IMR-90 (cell line): ENCODE data around the gene SORBS1. TPM values are rescaled to one million over a fixed set of nuclear protein-coding genes. Genes with fewer than 3 reads are reported as not detected.

Experiments
- ATAC-seq: fragments of 200-7000 bp; cut with Tn5 transposase; 2 replicates; pipeline ENCODE4 v1.9.1; 2020; ENCODE audit warnings: low read depth, mild to moderate bottlenecking, moderate library complexity
- BruUV-seq: library from RNA; stranded (reverse); fragments of 400-500 nt; replicated peaks from 2 replicates; lab custom pipeline; 2021; lab: Mats Ljungman, UMichigan
- CTCF ChIA-PET: fragments of 300-600 bp; formaldehyde crosslinking; extraction: SDS; loops from one replicate; lab custom pipeline; 2021; ENCODE audit warnings: antibody characterized with exemption; lab: Yijun Ruan, JAX
- POLR2A ChIA-PET: fragments of 300-600 bp; sonication (Branson Sonifier 250); formaldehyde crosslinking; loops from one replicate; lab custom pipeline; 2022; ENCODE audit warnings: antibody characterized with exemption; ENCODE audit not compliant: unreplicated experiment; lab: Charles Lee
- DNase-seq: peaks from one replicate; pipeline ENCODE4 v3.0.0; 2013
- H2AFZ ChIP-seq: replicated peaks from 2 replicates; pipeline ENCODE3; 2013; ENCODE audit warnings: low read length, mild to moderate bottlenecking; ENCODE audit not compliant: poor library complexity
- H2AK5ac ChIP-seq: 2 replicates; pipeline ENCODE4 v1.6.1; 2013; ENCODE audit warnings: low read depth, low read length, inconsistent platforms
- H2AK9ac ChIP-seq: replicated peaks from 2 replicates; pipeline ENCODE3; 2013; ENCODE audit warnings: mild to moderate bottlenecking, low read depth, low read length, moderate library complexity; ENCODE audit not compliant: poor library complexity
- H2BK120ac ChIP-seq: 2 replicates; pipeline ENCODE4 v1.6.1; 2013; ENCODE audit warnings: low read depth, low read length, inconsistent platforms
- H2BK15ac ChIP-seq: 3 replicates; pipeline ENCODE4 v1.6.1; 2013; ENCODE audit warnings: low read depth, low read length, inconsistent platforms
- H2BK20ac ChIP-seq: 2 replicates; pipeline ENCODE4 v1.6.1; 2013; ENCODE audit warnings: low read depth, mild to moderate bottlenecking, inconsistent platforms, low read length, moderate library complexity
- H2BK5ac ChIP-seq: 2 replicates; pipeline ENCODE4 v1.6.1; 2013; ENCODE audit warnings: mild to moderate bottlenecking, low read depth, low read length, inconsistent platforms; ENCODE audit not compliant: poor library complexity, severe bottlenecking
- H3K14ac ChIP-seq: replicated peaks from 2 replicates; pipeline ENCODE4 v1.6.1; 2013; ENCODE audit warnings: low read depth, low read length, inconsistent platforms
- H3K18ac ChIP-seq: 2 replicates; pipeline ENCODE4 v1.6.1; 2013; ENCODE audit warnings: low read depth, low read length, control low read depth
- H3K23ac ChIP-seq: 2 replicates; pipeline ENCODE4 v1.6.1; 2013; ENCODE audit warnings: low read depth, low read length, inconsistent platforms
- H3K27ac ChIP-seq: 2 replicates; pipeline ENCODE4 v1.5.1; 2013; ENCODE audit warnings: mild to moderate bottlenecking, control low read depth, low read length; ENCODE audit not compliant: insufficient read depth
- H3K27me3 ChIP-seq: 2 replicates; pipeline ENCODE4 v1.6.1; 2013; ENCODE audit warnings: low read length; ENCODE audit not compliant: control insufficient read depth, insufficient read depth
- H3K36me3 ChIP-seq: 2 replicates; pipeline ENCODE4 v1.6.1; 2013; ENCODE audit warnings: low read length, mixed read lengths; ENCODE audit not compliant: control insufficient read depth, insufficient read depth
- H3K4ac ChIP-seq: 2 replicates; pipeline ENCODE4 v1.6.1; 2013; ENCODE audit warnings: low read depth, low read length, inconsistent platforms
- H3K4me1 ChIP-seq: 2 replicates; pipeline ENCODE4 v1.6.1; 2013; ENCODE audit warnings: low read length, mixed read lengths; ENCODE audit not compliant: control insufficient read depth, insufficient read depth
- H3K4me2 ChIP-seq: 2 replicates; pipeline ENCODE4 v1.6.1; 2013; ENCODE audit warnings: low read depth, mild to moderate bottlenecking, control low read depth, low read length, moderate library complexity
- H3K4me3 ChIP-seq: 2 replicates; pipeline ENCODE4 v1.5.1; 2013; ENCODE audit warnings: low read depth, mild to moderate bottlenecking, control low read depth, low read length, moderate library complexity; ENCODE audit not compliant: insufficient read depth
- H3K56ac ChIP-seq: 2 replicates; pipeline ENCODE4 v1.6.1; 2013; ENCODE audit warnings: low read length, inconsistent platforms; ENCODE audit not compliant: insufficient read depth; ENCODE audit errors: extremely low read depth
- H3K79me1 ChIP-seq, 2 experiments: 2 replicates each; pipeline ENCODE4 v1.6.1; 2013; ENCODE audit warnings: low read length in 2 of 2, inconsistent platforms in 1 of 2, low read depth in 1 of 2
- H3K9ac ChIP-seq: 2 replicates; pipeline ENCODE4 v1.6.1; 2013; ENCODE audit warnings: low read depth, low read length, control low read depth
- H3K9me1 ChIP-seq: 2 replicates; pipeline ENCODE4 v1.6.1; 2013; ENCODE audit warnings: low read length, inconsistent platforms; ENCODE audit not compliant: insufficient read depth
- H3K9me3 ChIP-seq: 2 replicates; pipeline ENCODE4 v1.6.1; 2013; ENCODE audit warnings: low read length; ENCODE audit not compliant: control insufficient read depth, insufficient read depth
- H4K20me1 ChIP-seq: 2 replicates; pipeline ENCODE4 v1.6.1; 2013; ENCODE audit warnings: low read length, inconsistent platforms; ENCODE audit not compliant: insufficient read depth
- H4K5ac ChIP-seq: 2 replicates; pipeline ENCODE4 v1.6.1; 2013; ENCODE audit warnings: mild to moderate bottlenecking, low read depth, low read length, control low read depth
- H4K8ac ChIP-seq, 2 experiments: 2 replicates each; pipeline ENCODE4 v1.6.1; 2013; ENCODE audit warnings: low read depth in 2 of 2, low read length in 2 of 2, control low read depth in 1 of 2, inconsistent platforms in 1 of 2
- H4K91ac ChIP-seq: 2 replicates; pipeline ENCODE4 v1.6.1; 2013; ENCODE audit warnings: low read depth, low read length, inconsistent platforms; ENCODE audit not compliant: insufficient read depth
- CEBPB ChIP-seq: IDR thresholded peaks from 2 replicates; pipeline ENCODE4 v1.6.1; 2012; ENCODE audit warnings: low read depth, low read length, improper control_type of control experiment
- CHD1 ChIP-seq: IDR thresholded peaks from 2 replicates; pipeline ENCODE4 v1.6.1; 2012; ENCODE audit warnings: low read depth, low read length, improper control_type of control experiment
- FOS ChIP-seq: fragments of 150-350 bp; IDR thresholded peaks from 2 replicates; pipeline ENCODE4 v1.6.1; 2016; ENCODE audit warnings: low read depth, low read length
- MXI1 ChIP-seq: IDR thresholded peaks from 2 replicates; pipeline ENCODE4 v1.6.1; 2012; ENCODE audit warnings: low read depth, mild to moderate bottlenecking, low read length, moderate library complexity, borderline replicate concordance
- NFE2L2 ChIP-seq: fragments of 150-350 bp; IDR thresholded peaks from 2 replicates; pipeline ENCODE4 v1.6.1; 2016; ENCODE audit warnings: low read depth, mild to moderate bottlenecking, low read length
- POLR2A ChIP-seq: IDR thresholded peaks from 2 replicates; pipeline ENCODE4 v1.6.1; 2012; ENCODE audit warnings: mild to moderate bottlenecking, low read depth, low read length
- RCOR1 ChIP-seq: IDR thresholded peaks from 2 replicates; pipeline ENCODE4 v1.6.1; 2012; ENCODE audit warnings: mild to moderate bottlenecking, low read length, improper control_type of control experiment; ENCODE audit not compliant: insufficient replicate concordance
- SMC3 ChIP-seq: fragments of 150-350 bp; IDR thresholded peaks from 2 replicates; pipeline ENCODE4 v1.6.1; 2016; ENCODE audit warnings: low read depth, mild to moderate bottlenecking, antibody characterized with exemption, low read length, moderate library complexity
- USF2 ChIP-seq: fragments of 150-350 bp; IDR thresholded peaks from 2 replicates; pipeline ENCODE4 v1.6.1; 2017; ENCODE audit warnings: mild to moderate bottlenecking, antibody characterized with exemption, low read length, low read depth
- WGBS, 2 experiments: methylation state at CpG; one replicate each; pipeline versions ENCODE4 v1.1.5 to v1.1.7; 2013; ENCODE audit warnings: missing lambda C conversion rate in 2 of 2; ENCODE audit not compliant: insufficient read length in 1 of 2; ENCODE audit errors: extremely low coverage in 2 of 2; 5-methylcytosine and 5-hydroxymethylcytosine counted together
- dilution Hi-C: fragments of 300-500 bp; cut with HindIII; formaldehyde crosslinking; loops from one replicate; pipeline ENCODE4 v1.14.3; 2018; ENCODE audit warnings: low sequenced_read_pairs; ENCODE audit not compliant: unreplicated experiment
- in situ Hi-C: fragments of 300-500 bp; cut with MboI; formaldehyde crosslinking; loops from 3 replicates; pipeline ENCODE4 v1.14.3; 2019; ENCODE audit warnings: low sequenced_read_pairs, inconsistent platforms, mixed read lengths
- intact Hi-C: fragments of 100-400 bp; cut with micrococcal nuclease; formaldehyde crosslinking; loops from 2 replicates; pipeline ENCODE4 v1.10.0; 2022
- polyA plus RNA-seq, 3 experiments: library from polyadenylated mRNA; depleted of rRNA; stranded (reverse); fragments of >200 nt; gene quantifications; 2 replicates each; pipeline ENCODE4 v1.2.3, GENCODE V29; 2012; ENCODE audit warnings: low replicate concordance in 1 of 3
- total RNA-seq: library from RNA; depleted of rRNA; stranded (reverse); fragments of >200 nt; gene quantifications from 2 replicates; pipeline ENCODE4 v1.2.3, GENCODE V29; 2012
- TF ChIP-seq, protein P1 (sequence below): conservative IDR thresholded peaks from 2 replicates; pipeline ENCODE4 v1.5.1; 2012; ENCODE audit warnings: mild to moderate bottlenecking, low read depth, low read length, improper control_type of control experiment
- TF ChIP-seq, protein P2 (sequence below): fragments of 150-350 bp; IDR thresholded peaks from 2 replicates; pipeline ENCODE4 v1.6.1; 2016; ENCODE audit warnings: low read depth, mild to moderate bottlenecking, low read length, moderate library complexity, borderline replicate concordance

Gene SORBS1
- total and polyA plus RNA-seq, 2 of the 4 experiments (the other 2 are of a cell fraction), result 0.18 to 0.32 TPM

DNA sequence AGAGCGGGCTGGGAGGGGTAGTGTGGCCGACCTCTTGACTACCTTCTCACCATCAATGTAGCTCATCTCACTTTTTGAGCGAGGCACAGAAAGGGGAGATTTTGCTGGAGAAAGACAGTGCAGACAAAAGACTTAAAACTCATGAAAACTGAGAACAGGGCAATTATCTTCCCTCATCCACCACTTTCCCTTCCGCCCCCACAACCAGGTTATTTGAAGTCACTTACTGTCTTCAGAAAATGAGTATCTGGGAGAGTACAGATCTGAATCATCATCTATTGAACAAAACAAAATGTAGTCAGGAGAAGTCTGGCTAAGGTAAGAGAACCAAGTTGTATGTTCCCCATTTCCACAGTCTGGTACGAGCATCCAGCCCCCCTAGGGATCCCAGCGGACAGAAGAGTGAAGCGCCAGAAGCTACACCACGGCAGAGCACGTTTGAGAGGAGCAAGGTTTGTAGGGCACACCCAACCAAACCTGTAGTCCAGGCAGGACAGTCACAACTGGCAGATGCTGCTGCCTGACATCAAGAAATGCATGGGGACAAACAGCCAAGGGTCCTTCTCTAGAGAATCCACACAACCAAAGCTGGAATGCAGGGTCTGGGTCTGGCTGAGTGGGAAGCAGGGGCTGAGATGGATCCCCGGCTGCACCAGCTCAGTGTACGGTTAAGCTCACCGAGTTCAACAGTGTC lies 177.0 kb downstream of the SORBS1 start:
- Histone ChIP-seq H3K27ac (no peak overlapping the region), H4K8ac (no peak overlapping the region), H3K4me2 (no peak overlapping the region), H2BK120ac (no peak overlapping the region), H3K4me3 (no peak overlapping the region), H3K79me1 (no peaks in the 10 kb centered on the region), H2BK5ac (no peak overlapping the region), H3K9me1 (no peaks in the 10 kb centered on the region), H3K27me3 (peaks cover 11% of the 10 kb centered on the region), H2AK5ac (no peak overlapping the region), H3K56ac (no peak overlapping the region), H2AFZ (no peak overlapping the region), H3K9me3 (no peaks in the 10 kb centered on the region), H2BK15ac (no peak overlapping the region), H3K23ac (no peak overlapping the region), H3K4ac (no peak overlapping the region), H2BK20ac (no peak overlapping the region), H4K20me1 (no peaks in the 10 kb centered on the region), H4K5ac (no peak overlapping the region), H2AK9ac (no peak overlapping the region), H4K91ac (no peak overlapping the region), H3K18ac (no peak overlapping the region), H3K4me1 (no peaks in the 10 kb centered on the region), H3K9ac (no peak overlapping the region), H3K14ac (no peak overlapping the region), H3K36me3 (no peaks in the 10 kb centered on the region)
- BruUV-seq, result no TSS peak
- ChIA-PET POLR2A (no interaction called here), CTCF (interaction anchor here (0.9 kb wide), 1 partner anchor 10 kb away, joined by 3 read pairs; no protein-coding TSS in a partner anchor)
- ATAC-seq (no peak), DNase-seq (no peak)
- no peak for TF ChIP-seq POLR2A
- no peak for TF ChIP-seq RCOR1
- TF ChIP-seq CEBPB, result no peak
- no peak for TF ChIP-seq MXI1
- TF ChIP-seq NFE2L2, result no peak
- no peak for TF ChIP-seq FOS
- no peak for TF ChIP-seq USF2
- TF ChIP-seq CHD1, result no peak
- TF ChIP-seq SMC3, result no peak
- TF ChIP-seq, protein P1, sequence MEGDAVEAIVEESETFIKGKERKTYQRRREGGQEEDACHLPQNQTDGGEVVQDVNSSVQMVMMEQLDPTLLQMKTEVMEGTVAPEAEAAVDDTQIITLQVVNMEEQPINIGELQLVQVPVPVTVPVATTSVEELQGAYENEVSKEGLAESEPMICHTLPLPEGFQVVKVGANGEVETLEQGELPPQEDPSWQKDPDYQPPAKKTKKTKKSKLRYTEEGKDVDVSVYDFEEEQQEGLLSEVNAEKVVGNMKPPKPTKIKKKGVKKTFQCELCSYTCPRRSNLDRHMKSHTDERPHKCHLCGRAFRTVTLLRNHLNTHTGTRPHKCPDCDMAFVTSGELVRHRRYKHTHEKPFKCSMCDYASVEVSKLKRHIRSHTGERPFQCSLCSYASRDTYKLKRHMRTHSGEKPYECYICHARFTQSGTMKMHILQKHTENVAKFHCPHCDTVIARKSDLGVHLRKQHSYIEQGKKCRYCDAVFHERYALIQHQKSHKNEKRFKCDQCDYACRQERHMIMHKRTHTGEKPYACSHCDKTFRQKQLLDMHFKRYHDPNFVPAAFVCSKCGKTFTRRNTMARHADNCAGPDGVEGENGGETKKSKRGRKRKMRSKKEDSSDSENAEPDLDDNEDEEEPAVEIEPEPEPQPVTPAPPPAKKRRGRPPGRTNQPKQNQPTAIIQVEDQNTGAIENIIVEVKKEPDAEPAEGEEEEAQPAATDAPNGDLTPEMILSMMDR, result no peak
- TF ChIP-seq, protein P2, sequence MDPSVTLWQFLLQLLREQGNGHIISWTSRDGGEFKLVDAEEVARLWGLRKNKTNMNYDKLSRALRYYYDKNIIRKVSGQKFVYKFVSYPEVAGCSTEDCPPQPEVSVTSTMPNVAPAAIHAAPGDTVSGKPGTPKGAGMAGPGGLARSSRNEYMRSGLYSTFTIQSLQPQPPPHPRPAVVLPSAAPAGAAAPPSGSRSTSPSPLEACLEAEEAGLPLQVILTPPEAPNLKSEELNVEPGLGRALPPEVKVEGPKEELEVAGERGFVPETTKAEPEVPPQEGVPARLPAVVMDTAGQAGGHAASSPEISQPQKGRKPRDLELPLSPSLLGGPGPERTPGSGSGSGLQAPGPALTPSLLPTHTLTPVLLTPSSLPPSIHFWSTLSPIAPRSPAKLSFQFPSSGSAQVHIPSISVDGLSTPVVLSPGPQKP, result no peak
- no CpG with 5 or more reads among the region's 12 CpGs for WGBS, 2 experiments
- dilution Hi-C loops, result no loop called here
- in situ Hi-C loops, result no loop called here
- intact Hi-C loops, result no loop called here
